HepG2 (cell line): Measurements from ENCODE around the gene AMHR2. TPM values are rescaled to one million over a fixed set of nuclear protein-coding genes. Genes with fewer than 3 reads are reported as not detected.

ENCODE experiments used
- EEA1 ChIP-seq: sonication (generic); formaldehyde crosslinking; IDR thresholded peaks from 2 replicates; pipeline ENCODE4 v1.5.1; 2020; ENCODE audit warnings: mild to moderate bottlenecking, missing genetic modification reagents, borderline replicate concordance
- FOXA3 ChIP-seq: IDR thresholded peaks from 2 replicates; pipeline ENCODE4 v1.6.1; 2016; ENCODE audit warnings: missing genetic modification reagents, missing compliant biosample characterization
- GTF2F1 ChIP-seq: fragments of 150-350 bp; IDR thresholded peaks from 2 replicates; pipeline ENCODE4 v1.6.1; 2014; ENCODE audit warnings: low read length
- HCFC1 ChIP-seq: fragments of 150-350 bp; IDR thresholded peaks from 2 replicates; pipeline ENCODE4 v1.6.1; 2014; ENCODE audit warnings: low read depth, low read length
- MYNN ChIP-seq: sonication (generic); formaldehyde crosslinking; IDR thresholded peaks from 2 replicates; pipeline ENCODE4 v1.4.0; 2020; ENCODE audit warnings: mild to moderate bottlenecking, low read depth, missing genetic modification reagents
- NR2C2 ChIP-seq: sonication (generic); formaldehyde crosslinking; IDR thresholded peaks from 2 replicates; pipeline ENCODE4 v1.4.0; 2020; ENCODE audit warnings: missing genetic modification reagents, mild to moderate bottlenecking, moderate library complexity, borderline replicate concordance
- ZNF326 ChIP-seq: sonication (generic); formaldehyde crosslinking; IDR thresholded peaks from 2 replicates; pipeline ENCODE4 v1.4.0; 2020; ENCODE audit warnings: missing genetic modification reagents, borderline replicate concordance
- polyA plus RNA-seq, 8 experiments: library from polyadenylated mRNA; depleted of rRNA in 3 of 8; stranded (reverse) in 7 of 8; unstranded in 1 of 8; fragments of >200 nt; fragmentation: Illumina TruSeq in 4 of 8; extraction: Trizol in 4 of 8; gene quantifications; 2 replicates each; pipeline versions ENCODE4 v1.2.1 to v1.2.3, GENCODE V29; 2011 to 2016; ENCODE audit warnings: low read depth in 4 of 8, missing spikeins in 1 of 8, mixed read lengths in 1 of 8; ENCODE audit not compliant: insufficient read depth in 1 of 8
- total RNA-seq, 5 experiments: library from RNA; depleted of rRNA; stranded (reverse); fragments of >200 nt; fragmentation: Illumina TruSeq; extraction: Trizol; gene quantifications; 2 replicates each; pipeline ENCODE4 v1.2.3, GENCODE V29; 2016; ENCODE audit warnings: low read depth in 1 of 5
- TF ChIP-seq, protein P1 (sequence below): sonication (generic); formaldehyde crosslinking; IDR thresholded peaks from 2 replicates; pipeline ENCODE4 v1.4.0; 2020; ENCODE audit warnings: missing genetic modification reagents, mild to moderate bottlenecking, borderline replicate concordance
- TF ChIP-seq, protein P2 (sequence below): sonication (generic); formaldehyde crosslinking; IDR thresholded peaks from 2 replicates; pipeline ENCODE4 v1.4.0; 2020; ENCODE audit warnings: missing genetic modification reagents, borderline replicate concordance
- TF ChIP-seq, protein P3 (sequence below): sonication (generic); formaldehyde crosslinking; conservative IDR thresholded peaks from 2 replicates; pipeline ENCODE4 v1.4.0; 2020; ENCODE audit warnings: missing genetic modification reagents
- TF ChIP-seq, protein P4 (sequence below): IDR thresholded peaks from 2 replicates; pipeline ENCODE4 v1.6.1; 2016; ENCODE audit warnings: missing genetic modification reagents, missing compliant biosample characterization
- TF ChIP-seq, protein P5 (sequence below): sonication (generic); formaldehyde crosslinking; IDR thresholded peaks from 2 replicates; pipeline ENCODE4 v1.8.0; 2022; ENCODE audit warnings: mild to moderate bottlenecking, missing genetic modification reagents
- TF ChIP-seq, protein P6 (sequence below): sonication (generic); formaldehyde crosslinking; IDR thresholded peaks from 2 replicates; pipeline ENCODE4 v1.9.0; 2021; ENCODE audit warnings: missing genetic modification reagents, borderline replicate concordance

The AMHR2 gene
- total and polyA plus RNA-seq, 2 of the 13 experiments (the other 11 are each of a cell fraction or from before 2014, with no cell fraction given) = 0.24 to 0.58 TPM

DNA sequence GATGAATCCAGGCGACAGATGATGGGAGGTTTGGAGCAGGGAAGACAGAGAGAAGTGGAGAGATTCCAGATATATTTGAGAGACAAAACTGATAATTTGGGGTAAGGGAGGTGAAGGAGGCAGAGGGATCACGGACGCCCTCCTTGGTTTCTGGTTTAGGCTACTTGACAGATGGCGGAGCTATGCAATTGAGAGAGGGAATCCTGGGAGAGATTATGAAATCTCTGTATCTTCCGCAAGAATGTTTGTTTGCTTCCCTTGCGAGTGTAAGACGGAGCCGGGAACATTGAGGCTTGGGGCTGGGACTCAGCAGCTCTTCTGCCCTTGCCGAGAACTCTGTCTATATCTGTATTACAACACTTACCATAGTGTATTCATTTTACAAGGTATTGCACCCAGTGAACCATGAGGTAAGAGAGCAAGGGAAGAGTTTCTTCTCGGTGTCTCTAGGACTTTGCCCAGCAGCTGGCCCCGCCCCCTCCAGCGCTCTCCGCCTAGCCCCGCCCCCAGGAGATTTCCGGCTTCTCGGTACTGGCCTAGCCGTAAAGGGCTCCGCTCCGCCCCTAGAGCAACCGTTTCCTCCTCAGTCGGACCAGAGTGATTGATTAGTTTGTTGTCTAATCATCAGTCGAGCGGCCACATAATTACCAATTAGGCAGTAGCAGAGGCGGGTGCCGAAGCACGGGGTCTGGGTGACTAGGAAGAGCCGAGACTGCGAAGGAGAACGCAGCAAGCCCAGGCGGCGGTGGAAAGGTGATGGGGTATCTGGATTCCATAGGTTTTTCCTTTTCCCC lies 17.6 kb downstream of the AMHR2 start, which contains the start of gene PRR13 (continued):
- TF ChIP-seq, protein P1, sequence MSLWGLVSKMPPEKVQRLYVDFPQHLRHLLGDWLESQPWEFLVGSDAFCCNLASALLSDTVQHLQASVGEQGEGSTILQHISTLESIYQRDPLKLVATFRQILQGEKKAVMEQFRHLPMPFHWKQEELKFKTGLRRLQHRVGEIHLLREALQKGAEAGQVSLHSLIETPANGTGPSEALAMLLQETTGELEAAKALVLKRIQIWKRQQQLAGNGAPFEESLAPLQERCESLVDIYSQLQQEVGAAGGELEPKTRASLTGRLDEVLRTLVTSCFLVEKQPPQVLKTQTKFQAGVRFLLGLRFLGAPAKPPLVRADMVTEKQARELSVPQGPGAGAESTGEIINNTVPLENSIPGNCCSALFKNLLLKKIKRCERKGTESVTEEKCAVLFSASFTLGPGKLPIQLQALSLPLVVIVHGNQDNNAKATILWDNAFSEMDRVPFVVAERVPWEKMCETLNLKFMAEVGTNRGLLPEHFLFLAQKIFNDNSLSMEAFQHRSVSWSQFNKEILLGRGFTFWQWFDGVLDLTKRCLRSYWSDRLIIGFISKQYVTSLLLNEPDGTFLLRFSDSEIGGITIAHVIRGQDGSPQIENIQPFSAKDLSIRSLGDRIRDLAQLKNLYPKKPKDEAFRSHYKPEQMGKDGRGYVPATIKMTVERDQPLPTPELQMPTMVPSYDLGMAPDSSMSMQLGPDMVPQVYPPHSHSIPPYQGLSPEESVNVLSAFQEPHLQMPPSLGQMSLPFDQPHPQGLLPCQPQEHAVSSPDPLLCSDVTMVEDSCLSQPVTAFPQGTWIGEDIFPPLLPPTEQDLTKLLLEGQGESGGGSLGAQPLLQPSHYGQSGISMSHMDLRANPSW (CRISPR knock-in tag) = no peak
- TF ChIP-seq GTF2F1 (no peak), ZNF326 (CRISPR knock-in tag) (no peak), FOXA3 (CRISPR knock-in tag) (peak; percentile 45; the same call in 1 of the 2 replicates), MYNN (CRISPR knock-in tag) (no peak), HCFC1 (no peak), NR2C2 (peak; percentile 48), EEA1 (CRISPR knock-in tag) (no peak)
- TF ChIP-seq, protein P2, sequence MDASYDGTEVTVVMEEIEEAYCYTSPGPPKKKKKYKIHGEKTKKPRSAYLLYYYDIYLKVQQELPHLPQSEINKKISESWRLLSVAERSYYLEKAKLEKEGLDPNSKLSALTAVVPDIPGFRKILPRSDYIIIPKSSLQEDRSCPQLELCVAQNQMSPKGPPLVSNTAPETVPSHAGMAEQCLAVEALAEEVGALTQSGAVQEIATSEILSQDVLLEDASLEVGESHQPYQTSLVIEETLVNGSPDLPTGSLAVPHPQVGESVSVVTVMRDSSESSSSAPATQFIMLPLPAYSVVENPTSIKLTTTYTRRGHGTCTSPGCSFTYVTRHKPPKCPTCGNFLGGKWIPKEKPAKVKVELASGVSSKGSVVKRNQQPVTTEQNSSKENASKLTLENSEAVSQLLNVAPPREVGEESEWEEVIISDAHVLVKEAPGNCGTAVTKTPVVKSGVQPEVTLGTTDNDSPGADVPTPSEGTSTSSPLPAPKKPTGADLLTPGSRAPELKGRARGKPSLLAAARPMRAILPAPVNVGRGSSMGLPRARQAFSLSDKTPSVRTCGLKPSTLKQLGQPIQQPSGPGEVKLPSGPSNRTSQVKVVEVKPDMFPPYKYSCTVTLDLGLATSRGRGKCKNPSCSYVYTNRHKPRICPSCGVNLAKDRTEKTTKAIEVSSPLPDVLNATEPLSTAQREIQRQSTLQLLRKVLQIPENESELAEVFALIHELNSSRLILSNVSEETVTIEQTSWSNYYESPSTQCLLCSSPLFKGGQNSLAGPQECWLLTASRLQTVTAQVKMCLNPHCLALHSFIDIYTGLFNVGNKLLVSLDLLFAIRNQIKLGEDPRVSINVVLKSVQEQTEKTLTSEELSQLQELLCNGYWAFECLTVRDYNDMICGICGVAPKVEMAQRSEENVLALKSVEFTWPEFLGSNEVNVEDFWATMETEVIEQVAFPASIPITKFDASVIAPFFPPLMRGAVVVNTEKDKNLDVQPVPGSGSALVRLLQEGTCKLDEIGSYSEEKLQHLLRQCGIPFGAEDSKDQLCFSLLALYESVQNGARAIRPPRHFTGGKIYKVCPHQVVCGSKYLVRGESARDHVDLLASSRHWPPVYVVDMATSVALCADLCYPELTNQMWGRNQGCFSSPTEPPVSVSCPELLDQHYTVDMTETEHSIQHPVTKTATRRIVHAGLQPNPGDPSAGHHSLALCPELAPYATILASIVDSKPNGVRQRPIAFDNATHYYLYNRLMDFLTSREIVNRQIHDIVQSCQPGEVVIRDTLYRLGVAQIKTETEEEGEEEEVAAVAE = no peak
- TF ChIP-seq, protein P3, sequence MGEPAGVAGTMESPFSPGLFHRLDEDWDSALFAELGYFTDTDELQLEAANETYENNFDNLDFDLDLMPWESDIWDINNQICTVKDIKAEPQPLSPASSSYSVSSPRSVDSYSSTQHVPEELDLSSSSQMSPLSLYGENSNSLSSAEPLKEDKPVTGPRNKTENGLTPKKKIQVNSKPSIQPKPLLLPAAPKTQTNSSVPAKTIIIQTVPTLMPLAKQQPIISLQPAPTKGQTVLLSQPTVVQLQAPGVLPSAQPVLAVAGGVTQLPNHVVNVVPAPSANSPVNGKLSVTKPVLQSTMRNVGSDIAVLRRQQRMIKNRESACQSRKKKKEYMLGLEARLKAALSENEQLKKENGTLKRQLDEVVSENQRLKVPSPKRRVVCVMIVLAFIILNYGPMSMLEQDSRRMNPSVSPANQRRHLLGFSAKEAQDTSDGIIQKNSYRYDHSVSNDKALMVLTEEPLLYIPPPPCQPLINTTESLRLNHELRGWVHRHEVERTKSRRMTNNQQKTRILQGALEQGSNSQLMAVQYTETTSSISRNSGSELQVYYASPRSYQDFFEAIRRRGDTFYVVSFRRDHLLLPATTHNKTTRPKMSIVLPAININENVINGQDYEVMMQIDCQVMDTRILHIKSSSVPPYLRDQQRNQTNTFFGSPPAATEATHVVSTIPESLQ (CRISPR knock-in tag) = no peak
- TF ChIP-seq, protein P4, sequence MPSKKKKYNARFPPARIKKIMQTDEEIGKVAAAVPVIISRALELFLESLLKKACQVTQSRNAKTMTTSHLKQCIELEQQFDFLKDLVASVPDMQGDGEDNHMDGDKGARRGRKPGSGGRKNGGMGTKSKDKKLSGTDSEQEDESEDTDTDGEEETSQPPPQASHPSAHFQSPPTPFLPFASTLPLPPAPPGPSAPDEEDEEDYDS (CRISPR knock-in tag) = peak; percentile 98
- TF ChIP-seq, protein P5, sequence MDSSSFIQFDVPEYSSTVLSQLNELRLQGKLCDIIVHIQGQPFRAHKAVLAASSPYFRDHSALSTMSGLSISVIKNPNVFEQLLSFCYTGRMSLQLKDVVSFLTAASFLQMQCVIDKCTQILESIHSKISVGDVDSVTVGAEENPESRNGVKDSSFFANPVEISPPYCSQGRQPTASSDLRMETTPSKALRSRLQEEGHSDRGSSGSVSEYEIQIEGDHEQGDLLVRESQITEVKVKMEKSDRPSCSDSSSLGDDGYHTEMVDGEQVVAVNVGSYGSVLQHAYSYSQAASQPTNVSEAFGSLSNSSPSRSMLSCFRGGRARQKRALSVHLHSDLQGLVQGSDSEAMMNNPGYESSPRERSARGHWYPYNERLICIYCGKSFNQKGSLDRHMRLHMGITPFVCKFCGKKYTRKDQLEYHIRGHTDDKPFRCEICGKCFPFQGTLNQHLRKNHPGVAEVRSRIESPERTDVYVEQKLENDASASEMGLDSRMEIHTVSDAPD (CRISPR knock-in tag) = no peak
- TF ChIP-seq, protein P6, sequence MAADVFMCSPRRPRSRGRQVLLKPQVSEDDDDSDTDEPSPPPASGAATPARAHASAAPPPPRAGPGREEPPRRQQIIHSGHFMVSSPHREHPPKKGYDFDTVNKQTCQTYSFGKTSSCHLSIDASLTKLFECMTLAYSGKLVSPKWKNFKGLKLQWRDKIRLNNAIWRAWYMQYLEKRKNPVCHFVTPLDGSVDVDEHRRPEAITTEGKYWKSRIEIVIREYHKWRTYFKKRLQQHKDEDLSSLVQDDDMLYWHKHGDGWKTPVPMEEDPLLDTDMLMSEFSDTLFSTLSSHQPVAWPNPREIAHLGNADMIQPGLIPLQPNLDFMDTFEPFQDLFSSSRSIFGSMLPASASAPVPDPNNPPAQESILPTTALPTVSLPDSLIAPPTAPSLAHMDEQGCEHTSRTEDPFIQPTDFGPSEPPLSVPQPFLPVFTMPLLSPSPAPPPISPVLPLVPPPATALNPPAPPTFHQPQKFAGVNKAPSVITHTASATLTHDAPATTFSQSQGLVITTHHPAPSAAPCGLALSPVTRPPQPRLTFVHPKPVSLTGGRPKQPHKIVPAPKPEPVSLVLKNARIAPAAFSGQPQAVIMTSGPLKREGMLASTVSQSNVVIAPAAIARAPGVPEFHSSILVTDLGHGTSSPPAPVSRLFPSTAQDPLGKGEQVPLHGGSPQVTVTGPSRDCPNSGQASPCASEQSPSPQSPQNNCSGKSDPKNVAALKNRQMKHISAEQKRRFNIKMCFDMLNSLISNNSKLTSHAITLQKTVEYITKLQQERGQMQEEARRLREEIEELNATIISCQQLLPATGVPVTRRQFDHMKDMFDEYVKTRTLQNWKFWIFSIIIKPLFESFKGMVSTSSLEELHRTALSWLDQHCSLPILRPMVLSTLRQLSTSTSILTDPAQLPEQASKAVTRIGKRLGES (CRISPR knock-in tag) = no peak
